ENCODE data around the gene IL22RA2.

Gene IL22RA2

GRCh38 chr6:137167702-137168377 is 5.6 kb downstream of the IL22RA2 start:
- in situ Hi-C loops (cut with HindIII; ENCODE audit: low sequenced_read_pairs), result no loop called here

GRCh38 chr6:137166247-137167098 is 7.0 kb downstream of the IL22RA2 start:
- in situ Hi-C loops (cut with HindIII; ENCODE audit: low sequenced_read_pairs), result no loop called here

GRCh38 chr6:137165375-137166246 is 7.8 kb downstream of the IL22RA2 start:
- in situ Hi-C loops (cut with HindIII; ENCODE audit: low sequenced_read_pairs), result no loop called here

GRCh38 chr6:137163732-137164318 is 9.6 kb downstream of the IL22RA2 start:
- in situ Hi-C loops (cut with HindIII; ENCODE audit: low sequenced_read_pairs), result no loop called here

GRCh38 chr6:137162692-137163306 is 10.6 kb downstream of the IL22RA2 start:
- in situ Hi-C loops (cut with HindIII; ENCODE audit: low sequenced_read_pairs), result no loop called here

GRCh38 chr6:137161949-137162348 is 11.5 kb downstream of the IL22RA2 start:
- in situ Hi-C loops (cut with HindIII; ENCODE audit: low sequenced_read_pairs), result no loop called here

- in situ Hi-C loops (cut with HindIII; ENCODE audit: low sequenced_read_pairs), result no loop called here
These were observed 12.7 kb downstream of the IL22RA2 start for GRCh38 chr6:137160763-137161162.

GRCh38 chr6:137159912-137160311 is 13.5 kb downstream of the IL22RA2 start:
- in situ Hi-C loops (cut with HindIII; ENCODE audit: low sequenced_read_pairs), result no loop called here

GRCh38 chr6:137157601-137158000 is 15.8 kb downstream of the IL22RA2 start:
- in situ Hi-C loops (cut with HindIII; ENCODE audit: low sequenced_read_pairs), result no loop called here

- in situ Hi-C loops (cut with HindIII; ENCODE audit: low sequenced_read_pairs), result no loop called here
These were observed 16.8 kb downstream of the IL22RA2 start for GRCh38 chr6:137156650-137157049.

GRCh38 chr6:137155830-137156229 is 17.6 kb downstream of the IL22RA2 start:
- in situ Hi-C loops (cut with HindIII; ENCODE audit: low sequenced_read_pairs), result no loop called here

GRCh38 chr6:137150072-137150471 is 23.4 kb downstream of the IL22RA2 start:
- in situ Hi-C loops (cut with HindIII; ENCODE audit: low sequenced_read_pairs), result no loop called here

GRCh38 chr6:137149035-137149393 is 24.4 kb downstream of the IL22RA2 start:
- in situ Hi-C loops (cut with HindIII; ENCODE audit: low sequenced_read_pairs), result no loop called here

GRCh38 chr6:137148306-137149034 is 25.0 kb downstream of the IL22RA2 start:
- in situ Hi-C loops (cut with HindIII; ENCODE audit: low sequenced_read_pairs), result no loop called here

- in situ Hi-C loops (cut with HindIII; ENCODE audit: low sequenced_read_pairs), result no loop called here
These were observed 26.2 kb downstream of the IL22RA2 start for GRCh38 chr6:137147195-137147594.

GRCh38 chr6:137146206-137146605 is 27.2 kb downstream of the IL22RA2 start:
- in situ Hi-C loops (cut with HindIII; ENCODE audit: low sequenced_read_pairs), result no loop called here

- in situ Hi-C loops (cut with HindIII; ENCODE audit: low sequenced_read_pairs), result no loop called here
These were observed 28.0 kb downstream of the IL22RA2 start for GRCh38 chr6:137145421-137145820.

GRCh38 chr6:137136065-137136464 is 37.4 kb downstream of the IL22RA2 start:
- in situ Hi-C loops (cut with HindIII; ENCODE audit: low sequenced_read_pairs), result no loop called here

- in situ Hi-C loops (cut with HindIII; ENCODE audit: low sequenced_read_pairs), result no loop called here
These were observed 39.0 kb downstream of the IL22RA2 start for GRCh38 chr6:137134483-137134882.

- in situ Hi-C loops (cut with HindIII; ENCODE audit: low sequenced_read_pairs), result no loop called here
These were observed 40.3 kb downstream of the IL22RA2 start for GRCh38 chr6:137133122-137133521.

All from endothelial cell of hepatic sinusoid (primary cell).